ENCODE measurements around the gene SLC25A21.

Gene SLC25A21

DNA sequence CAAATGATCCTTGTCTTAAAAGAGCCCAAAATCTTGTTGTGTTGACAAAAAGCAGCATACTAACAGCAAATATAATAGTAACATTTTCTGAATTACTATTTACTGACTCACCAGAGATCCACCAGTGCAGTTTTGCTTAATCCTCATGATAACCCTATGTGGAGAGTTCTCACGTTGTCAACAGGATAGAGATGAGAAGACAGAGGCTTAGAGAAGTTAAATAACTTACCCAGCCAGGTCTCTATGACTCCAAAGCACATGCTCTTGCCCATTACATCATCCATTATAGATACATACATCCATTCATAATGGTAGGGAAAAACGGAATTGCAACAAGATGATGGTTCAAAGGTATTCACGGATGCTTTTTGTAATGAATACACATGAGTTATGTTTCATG lies 398.8 kb downstream of the SLC25A21 start:
- H3K4me2 ChIP-seq (ENCODE audit: low read length), result no peak overlapping the region
- no peaks in the 10 kb centered on the region for H3K27me3 ChIP-seq (ENCODE audit: control insufficient read depth, low read length)
- H3K9me3 ChIP-seq (ENCODE audit: control insufficient read depth, insufficient read depth, low read length), result no peaks in the 10 kb centered on the region
- H3K79me2 ChIP-seq (ENCODE audit: control insufficient read depth, low read length), result no peaks in the 10 kb centered on the region
- H4K20me1 ChIP-seq (ENCODE audit: control insufficient read depth, insufficient read depth, low read depth, low read length), result no peaks in the 10 kb centered on the region
- no peaks in the 10 kb centered on the region for H3K4me1 ChIP-seq (ENCODE audit: control insufficient read depth, low read length)
- no peaks in the 10 kb centered on the region for H3K36me3 ChIP-seq (ENCODE audit: control insufficient read depth, low read length)
- no peaks in the 10 kb centered on the region for H3F3A ChIP-seq (ENCODE audit: control insufficient read depth, insufficient read depth)
- H3K9me2 ChIP-seq (replicated peaks; ENCODE audit: control insufficient read depth, low read length), result no peaks in the 10 kb centered on the region
- no peak overlapping the region for H3K4me3 ChIP-seq (ENCODE audit: low read length)
- TF ChIP-seq EZH2phosphoT487 (IDR thresholded peaks at IDR 0.05; ENCODE audit: borderline replicate concordance, low read length), result no peak
- TF ChIP-seq, protein P1, sequence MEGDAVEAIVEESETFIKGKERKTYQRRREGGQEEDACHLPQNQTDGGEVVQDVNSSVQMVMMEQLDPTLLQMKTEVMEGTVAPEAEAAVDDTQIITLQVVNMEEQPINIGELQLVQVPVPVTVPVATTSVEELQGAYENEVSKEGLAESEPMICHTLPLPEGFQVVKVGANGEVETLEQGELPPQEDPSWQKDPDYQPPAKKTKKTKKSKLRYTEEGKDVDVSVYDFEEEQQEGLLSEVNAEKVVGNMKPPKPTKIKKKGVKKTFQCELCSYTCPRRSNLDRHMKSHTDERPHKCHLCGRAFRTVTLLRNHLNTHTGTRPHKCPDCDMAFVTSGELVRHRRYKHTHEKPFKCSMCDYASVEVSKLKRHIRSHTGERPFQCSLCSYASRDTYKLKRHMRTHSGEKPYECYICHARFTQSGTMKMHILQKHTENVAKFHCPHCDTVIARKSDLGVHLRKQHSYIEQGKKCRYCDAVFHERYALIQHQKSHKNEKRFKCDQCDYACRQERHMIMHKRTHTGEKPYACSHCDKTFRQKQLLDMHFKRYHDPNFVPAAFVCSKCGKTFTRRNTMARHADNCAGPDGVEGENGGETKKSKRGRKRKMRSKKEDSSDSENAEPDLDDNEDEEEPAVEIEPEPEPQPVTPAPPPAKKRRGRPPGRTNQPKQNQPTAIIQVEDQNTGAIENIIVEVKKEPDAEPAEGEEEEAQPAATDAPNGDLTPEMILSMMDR (IDR thresholded peaks at IDR 0.05; ENCODE audit: low read depth, low read length, poor library complexity, severe bottlenecking), result no peak
- no peak overlapping the region for H3K27ac ChIP-seq (ENCODE audit: low read depth, low read length)

DNA sequence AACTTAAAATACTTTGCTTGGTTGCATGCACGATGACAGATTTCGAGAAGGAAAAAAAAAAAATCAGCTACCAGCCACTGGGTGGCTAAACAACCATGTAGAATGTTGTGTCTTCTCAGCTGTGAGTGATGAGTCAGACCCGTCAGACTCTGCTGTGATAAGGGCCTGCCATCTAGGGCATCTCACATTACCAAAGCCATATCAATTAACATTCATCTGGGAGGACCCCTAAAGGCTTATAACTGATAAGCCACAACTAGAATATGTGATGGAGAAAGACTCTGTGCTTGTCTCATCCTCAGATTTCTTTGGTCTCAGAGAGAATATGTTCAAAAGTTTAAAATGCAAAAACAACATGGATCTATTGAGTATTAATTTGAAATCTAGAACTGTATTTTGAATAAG lies 399.3 kb downstream of the SLC25A21 start:
- Histone ChIP-seq H3K79me2 (ENCODE audit: control insufficient read depth, low read length) (no peaks in the 10 kb centered on the region), H3K27ac (ENCODE audit: low read depth, low read length) (no peak overlapping the region), H3K4me2 (ENCODE audit: low read length) (no peak overlapping the region), H3K4me1 (ENCODE audit: control insufficient read depth, low read length) (no peaks in the 10 kb centered on the region), H3K9me2 (replicated peaks; ENCODE audit: control insufficient read depth, low read length) (no peaks in the 10 kb centered on the region), H4K20me1 (ENCODE audit: control insufficient read depth, insufficient read depth, low read depth, low read length) (no peaks in the 10 kb centered on the region), H3K4me3 (ENCODE audit: low read length) (no peak overlapping the region), H3K9me3 (ENCODE audit: control insufficient read depth, insufficient read depth, low read length) (no peaks in the 10 kb centered on the region), H3K27me3 (ENCODE audit: control insufficient read depth, low read length) (no peaks in the 10 kb centered on the region), H3F3A (ENCODE audit: control insufficient read depth, insufficient read depth) (no peaks in the 10 kb centered on the region), H3K36me3 (ENCODE audit: control insufficient read depth, low read length) (no peaks in the 10 kb centered on the region)
- no peak for TF ChIP-seq EZH2phosphoT487 (IDR thresholded peaks at IDR 0.05; ENCODE audit: borderline replicate concordance, low read length)
- TF ChIP-seq, protein P1 (IDR thresholded peaks at IDR 0.05; ENCODE audit: low read depth, low read length, poor library complexity, severe bottlenecking), result no peak

DNA sequence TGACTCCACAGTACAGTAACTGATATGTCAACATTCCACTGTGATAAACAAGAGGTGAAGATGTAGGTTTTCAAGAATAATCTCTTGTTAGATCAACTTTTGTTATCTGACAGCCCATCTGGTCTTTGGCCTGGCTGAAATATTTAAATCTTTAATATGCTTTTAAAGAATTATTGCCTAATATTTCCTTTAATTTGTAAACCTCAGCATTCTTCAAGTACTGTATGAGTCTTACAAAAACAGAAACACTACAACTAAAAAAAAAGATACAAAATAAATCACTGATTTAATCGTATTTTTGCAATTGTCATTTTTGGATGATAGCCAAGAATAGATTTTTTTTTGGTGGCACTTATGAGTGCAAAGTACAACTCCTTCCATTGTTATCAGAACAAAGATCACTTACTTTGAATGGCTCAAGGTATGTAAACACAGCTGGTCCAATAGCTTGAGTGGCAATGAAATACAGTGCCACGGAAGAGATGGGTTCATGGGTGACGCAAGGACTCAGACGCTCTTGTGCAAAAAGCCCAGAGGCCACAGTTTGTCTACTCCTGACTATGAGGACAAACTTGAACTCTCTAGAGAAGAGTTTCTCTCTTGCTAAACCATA lies 401.3 kb downstream of the SLC25A21 start:
- Histone ChIP-seq H3K27me3 (ENCODE audit: control insufficient read depth, low read length) (no peaks in the 10 kb centered on the region), H3K4me3 (ENCODE audit: low read length) (no peak overlapping the region), H3F3A (ENCODE audit: control insufficient read depth, insufficient read depth) (no peaks in the 10 kb centered on the region), H3K27ac (ENCODE audit: low read depth, low read length) (no peak overlapping the region), H3K9me2 (replicated peaks; ENCODE audit: control insufficient read depth, low read length) (no peaks in the 10 kb centered on the region), H3K36me3 (ENCODE audit: control insufficient read depth, low read length) (no peaks in the 10 kb centered on the region), H3K79me2 (ENCODE audit: control insufficient read depth, low read length) (no peaks in the 10 kb centered on the region), H3K9me3 (ENCODE audit: control insufficient read depth, insufficient read depth, low read length) (no peaks in the 10 kb centered on the region), H3K4me2 (ENCODE audit: low read length) (no peak overlapping the region), H3K4me1 (ENCODE audit: control insufficient read depth, low read length) (no peaks in the 10 kb centered on the region), H4K20me1 (ENCODE audit: control insufficient read depth, insufficient read depth, low read depth, low read length) (no peaks in the 10 kb centered on the region)
- TF ChIP-seq EZH2phosphoT487 (IDR thresholded peaks at IDR 0.05; ENCODE audit: borderline replicate concordance, low read length), result no peak
- TF ChIP-seq, protein P1 (IDR thresholded peaks at IDR 0.05; ENCODE audit: low read depth, low read length, poor library complexity, severe bottlenecking), result no peak

All from DOHH2 (cell line).